Osteocyte (in vitro differentiated cells): Measurements from ENCODE around the gene OTOG. TPM values are rescaled to one million over a fixed set of nuclear protein-coding genes. Genes with fewer than 3 reads are reported as not detected.

Experiments
- DNase-seq: peaks from one replicate; pipeline ENCODE4 v3.0.0; 2021; ENCODE audit warnings: mixed read lengths; ENCODE audit not compliant: unreplicated experiment; ENCODE audit errors: extremely low spot score
- H3K27ac Mint-ChIP-seq: one replicate; pipeline ENCODE4 v1.8.0; 2021; ENCODE audit warnings: mild to moderate bottlenecking, mixed read lengths; ENCODE audit not compliant: unreplicated experiment
- H3K27me3 Mint-ChIP-seq: one replicate; pipeline ENCODE4 v1.8.0; 2021; ENCODE audit warnings: mixed read lengths; ENCODE audit not compliant: unreplicated experiment
- H3K36me3 Mint-ChIP-seq: one replicate; pipeline ENCODE4 v1.8.0; 2021; ENCODE audit warnings: mixed read lengths; ENCODE audit not compliant: unreplicated experiment
- H3K4me1 Mint-ChIP-seq: one replicate; pipeline ENCODE4 v1.8.0; 2021; ENCODE audit warnings: mixed read lengths; ENCODE audit not compliant: unreplicated experiment
- H3K4me3 Mint-ChIP-seq: one replicate; pipeline ENCODE4 v1.8.0; 2021; ENCODE audit warnings: mild to moderate bottlenecking, moderate library complexity, mixed read lengths; ENCODE audit not compliant: unreplicated experiment
- H3K9me3 Mint-ChIP-seq: one replicate; pipeline ENCODE4 v1.8.0; 2021; ENCODE audit warnings: mixed read lengths; ENCODE audit not compliant: unreplicated experiment
- total RNA-seq: library from RNA; stranded (reverse); gene quantifications from 2 replicates; pipeline ENCODE4 v1.2.1, GENCODE V29; 2021
- TF ChIP-seq, protein P1 (sequence below): fragments of 200-600 bp; sonication (generic); IDR thresholded peaks from 2 replicates; pipeline ENCODE4 v1.5.0; 2021; ENCODE audit warnings: antibody characterized with exemption, mild to moderate bottlenecking, moderate library complexity

Gene OTOG
- total RNA-seq, 1 donor from 2014 or later: not detected

DNA sequence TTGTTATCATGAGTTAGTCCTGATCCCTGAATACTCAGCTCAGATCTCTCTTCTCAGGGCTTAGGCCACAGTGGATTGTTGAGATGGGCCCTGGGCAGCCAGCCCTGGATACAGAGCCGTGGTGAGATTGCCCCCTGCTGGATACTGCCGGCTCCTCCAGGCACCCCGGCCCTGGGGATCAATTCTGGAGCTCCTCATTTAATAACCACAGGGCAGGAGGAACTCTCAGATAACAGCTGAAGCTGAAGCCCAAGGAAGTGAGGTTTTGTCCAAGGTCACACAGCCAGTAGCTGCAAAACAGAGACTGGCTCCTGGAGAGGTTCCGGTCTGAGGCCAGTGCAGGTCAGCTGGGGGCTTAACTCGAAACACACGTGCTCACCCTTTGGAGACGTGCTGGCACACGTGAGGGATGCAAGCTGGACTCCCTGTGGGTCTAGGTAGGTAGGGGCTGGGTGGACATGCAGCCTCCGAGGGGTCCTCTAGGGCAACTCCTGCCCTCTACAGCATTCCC is 18.8 kb upstream of the OTOG start:
- H3K27ac Mint-ChIP-seq: no peak overlapping the region
- H3K36me3 Mint-ChIP-seq: no peaks in the 10 kb centered on the region
- DNase-seq: no peak
- TF ChIP-seq, protein P1, sequence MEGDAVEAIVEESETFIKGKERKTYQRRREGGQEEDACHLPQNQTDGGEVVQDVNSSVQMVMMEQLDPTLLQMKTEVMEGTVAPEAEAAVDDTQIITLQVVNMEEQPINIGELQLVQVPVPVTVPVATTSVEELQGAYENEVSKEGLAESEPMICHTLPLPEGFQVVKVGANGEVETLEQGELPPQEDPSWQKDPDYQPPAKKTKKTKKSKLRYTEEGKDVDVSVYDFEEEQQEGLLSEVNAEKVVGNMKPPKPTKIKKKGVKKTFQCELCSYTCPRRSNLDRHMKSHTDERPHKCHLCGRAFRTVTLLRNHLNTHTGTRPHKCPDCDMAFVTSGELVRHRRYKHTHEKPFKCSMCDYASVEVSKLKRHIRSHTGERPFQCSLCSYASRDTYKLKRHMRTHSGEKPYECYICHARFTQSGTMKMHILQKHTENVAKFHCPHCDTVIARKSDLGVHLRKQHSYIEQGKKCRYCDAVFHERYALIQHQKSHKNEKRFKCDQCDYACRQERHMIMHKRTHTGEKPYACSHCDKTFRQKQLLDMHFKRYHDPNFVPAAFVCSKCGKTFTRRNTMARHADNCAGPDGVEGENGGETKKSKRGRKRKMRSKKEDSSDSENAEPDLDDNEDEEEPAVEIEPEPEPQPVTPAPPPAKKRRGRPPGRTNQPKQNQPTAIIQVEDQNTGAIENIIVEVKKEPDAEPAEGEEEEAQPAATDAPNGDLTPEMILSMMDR: peak; percentile 63
- H3K27me3 Mint-ChIP-seq: peaks cover 49% of the 10 kb centered on the region
- H3K9me3 Mint-ChIP-seq: no peaks in the 10 kb centered on the region
- no peak overlapping the region for H3K4me3 Mint-ChIP-seq
- no peaks in the 10 kb centered on the region for H3K4me1 Mint-ChIP-seq

DNA sequence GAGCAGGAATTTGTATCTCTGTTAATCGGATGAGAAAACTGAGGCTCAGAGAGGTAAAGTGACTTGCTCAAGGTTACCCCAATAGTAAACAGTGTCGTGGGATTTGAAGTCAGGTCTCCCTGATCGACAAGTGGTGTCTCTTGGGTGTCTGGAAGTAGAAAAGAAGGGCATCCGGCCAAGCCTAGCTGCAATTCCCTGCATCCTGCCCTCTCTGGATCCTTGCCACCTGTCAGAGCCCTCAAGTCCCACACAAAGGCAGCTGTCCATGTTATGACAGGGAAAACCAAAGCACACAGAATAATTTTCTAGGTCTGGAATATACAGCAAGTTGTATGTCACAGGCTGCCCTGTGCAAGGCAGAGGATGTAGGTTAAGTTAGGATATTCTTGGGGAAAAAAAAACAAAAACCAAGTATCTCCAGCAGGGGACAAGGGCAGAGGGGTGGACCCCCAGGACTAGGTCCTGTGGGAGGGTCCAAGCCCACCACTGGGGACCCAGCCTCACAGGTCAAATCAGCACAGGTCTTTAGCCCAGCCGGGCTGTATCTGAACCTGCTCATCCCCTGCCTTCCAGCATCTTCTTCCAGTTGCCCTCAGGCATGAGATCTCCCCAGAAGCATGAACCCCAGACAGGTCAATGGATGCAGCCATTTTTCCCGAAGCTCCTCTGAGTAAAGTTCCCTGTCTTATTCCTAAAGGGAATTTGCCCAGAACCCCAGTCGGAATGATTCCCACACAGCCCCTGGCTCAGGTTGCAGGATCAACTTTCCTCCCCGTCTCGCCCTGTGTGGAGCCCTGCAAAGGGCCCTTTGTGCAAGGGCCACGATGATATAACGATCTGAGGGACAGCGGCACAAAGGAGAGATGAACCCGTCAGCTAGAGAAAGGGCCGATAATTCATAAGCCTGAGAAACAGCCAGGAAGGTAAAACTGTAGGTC is 17.9 kb upstream of the OTOG start:
- H3K27me3 Mint-ChIP-seq: peaks cover 47% of the 10 kb centered on the region
- no peak overlapping the region for H3K27ac Mint-ChIP-seq
- no peaks in the 10 kb centered on the region for H3K4me1 Mint-ChIP-seq
- DNase-seq: no peak
- no peaks in the 10 kb centered on the region for H3K36me3 Mint-ChIP-seq
- H3K4me3 Mint-ChIP-seq: no peak overlapping the region
- TF ChIP-seq, protein P1: no peak
- no peaks in the 10 kb centered on the region for H3K9me3 Mint-ChIP-seq

DNA sequence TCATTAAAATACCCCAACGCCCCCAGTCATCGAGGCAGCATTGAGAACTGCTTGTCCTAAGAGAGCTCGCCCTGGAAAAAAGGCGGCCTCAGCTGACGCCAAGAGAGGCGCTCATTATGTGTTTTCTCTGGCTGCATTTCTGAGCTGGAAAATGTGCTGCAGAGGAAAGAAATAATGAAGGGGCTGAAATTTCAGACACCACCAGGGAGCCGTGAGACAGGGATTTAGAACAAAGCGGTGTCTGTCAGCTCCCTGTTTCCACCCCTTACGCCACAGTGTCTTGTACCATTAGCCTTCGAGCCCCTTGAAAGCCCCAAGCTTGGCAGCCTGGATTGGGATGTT is 17.2 kb upstream of the OTOG start:
- Mint-ChIP-seq H3K9me3 (no peaks in the 10 kb centered on the region), H3K4me3 (no peak overlapping the region), H3K27ac (no peak overlapping the region), H3K27me3 (peaks cover 47% of the 10 kb centered on the region), H3K4me1 (no peaks in the 10 kb centered on the region), H3K36me3 (no peaks in the 10 kb centered on the region)
- no peak for DNase-seq
- TF ChIP-seq, protein P1: no peak

GRCh38 chr11:17531071-17531600 is 15.9 kb upstream of the OTOG start:
- Mint-ChIP-seq H3K27me3 (peaks cover 52% of the 10 kb centered on the region), H3K4me3 (no peak overlapping the region), H3K27ac (no peak overlapping the region), H3K9me3 (no peaks in the 10 kb centered on the region), H3K4me1 (no peaks in the 10 kb centered on the region), H3K36me3 (no peaks in the 10 kb centered on the region)
- DNase-seq: no peak
- TF ChIP-seq, protein P1: no peak

DNA sequence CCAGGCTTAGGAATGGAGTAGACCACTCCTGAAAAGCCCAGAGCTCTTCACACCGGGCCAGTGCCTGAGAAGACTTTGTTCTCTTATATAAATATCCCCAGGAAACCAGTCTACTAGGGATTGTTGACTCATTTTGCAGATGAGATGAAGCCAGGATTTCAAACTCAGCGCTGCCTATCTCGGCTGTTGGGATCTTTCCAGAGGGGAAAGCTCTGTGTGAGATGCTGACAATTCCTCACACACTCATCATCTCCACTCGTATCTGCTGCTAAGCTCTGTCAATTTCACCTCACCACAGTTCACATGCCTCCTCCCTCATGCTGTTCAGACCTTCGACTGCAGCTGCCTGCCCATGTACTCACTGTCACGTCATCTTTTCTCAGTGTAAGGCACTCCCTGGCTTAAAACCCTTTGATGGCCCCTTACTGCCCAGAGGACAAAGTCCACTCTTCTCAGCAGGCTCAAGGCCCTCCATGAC is 15.4 kb upstream of the OTOG start:
- no peak overlapping the region for H3K27ac Mint-ChIP-seq

More for the DNA sequence above, 15.4 kb upstream of the OTOG start:
- no peak for DNase-seq
- Mint-ChIP-seq H3K9me3 (no peaks in the 10 kb centered on the region), H3K4me3 (no peak overlapping the region), H3K27me3 (peaks cover 56% of the 10 kb centered on the region), H3K36me3 (no peaks in the 10 kb centered on the region), H3K4me1 (no peaks in the 10 kb centered on the region)
- TF ChIP-seq, protein P1: no peak
